OCI-LY7 (cell line): ENCODE measurements around the gene UBE2C.

Experiments used
- EZH2phosphoT487 ChIP-seq: fragments of 200-600 bp; sonication (generic); IDR thresholded peaks from 2 replicates; pipeline ENCODE4 v1.6.1; 2018; ENCODE audit warnings: low read depth, borderline replicate concordance, mild to moderate bottlenecking, mixed run types, antibody characterized with exemption, low read length, moderate library complexity, mixed read lengths
- TF ChIP-seq, protein P1 (sequence below): fragments of 200-600 bp; sonication (generic); conservative IDR thresholded peaks from 2 replicates; pipeline ENCODE4 v1.5.1; 2014; ENCODE audit warnings: mild to moderate bottlenecking, antibody characterized with exemption, low read length, moderate library complexity, mixed read lengths

DNA sequence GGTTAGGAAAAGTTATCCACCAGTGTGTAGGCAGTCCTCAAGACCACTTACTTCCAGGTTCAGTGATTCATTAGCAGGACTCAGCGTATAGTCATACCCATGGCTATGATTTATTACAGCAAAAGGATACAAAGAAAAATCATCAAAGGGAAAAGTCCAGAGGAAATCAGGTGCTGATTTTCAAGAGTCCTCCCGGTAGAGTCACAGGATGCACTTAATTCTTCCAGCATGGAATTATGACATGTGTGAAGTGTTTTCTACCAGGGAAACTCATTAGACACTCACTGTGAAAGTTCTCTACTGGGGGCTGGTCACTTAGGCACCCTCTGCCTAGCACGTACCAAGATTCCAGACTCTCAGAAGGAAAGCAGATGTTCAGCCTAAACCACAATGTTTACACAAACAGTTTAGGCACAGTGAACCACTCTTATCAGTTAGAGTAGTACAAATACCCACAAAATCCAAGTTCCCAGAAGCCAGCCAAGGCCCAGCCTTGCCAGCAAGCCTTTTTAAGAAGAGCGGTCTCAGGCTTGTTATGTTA is 31.0 kb upstream of the UBE2C start:
- TF ChIP-seq, protein P1, sequence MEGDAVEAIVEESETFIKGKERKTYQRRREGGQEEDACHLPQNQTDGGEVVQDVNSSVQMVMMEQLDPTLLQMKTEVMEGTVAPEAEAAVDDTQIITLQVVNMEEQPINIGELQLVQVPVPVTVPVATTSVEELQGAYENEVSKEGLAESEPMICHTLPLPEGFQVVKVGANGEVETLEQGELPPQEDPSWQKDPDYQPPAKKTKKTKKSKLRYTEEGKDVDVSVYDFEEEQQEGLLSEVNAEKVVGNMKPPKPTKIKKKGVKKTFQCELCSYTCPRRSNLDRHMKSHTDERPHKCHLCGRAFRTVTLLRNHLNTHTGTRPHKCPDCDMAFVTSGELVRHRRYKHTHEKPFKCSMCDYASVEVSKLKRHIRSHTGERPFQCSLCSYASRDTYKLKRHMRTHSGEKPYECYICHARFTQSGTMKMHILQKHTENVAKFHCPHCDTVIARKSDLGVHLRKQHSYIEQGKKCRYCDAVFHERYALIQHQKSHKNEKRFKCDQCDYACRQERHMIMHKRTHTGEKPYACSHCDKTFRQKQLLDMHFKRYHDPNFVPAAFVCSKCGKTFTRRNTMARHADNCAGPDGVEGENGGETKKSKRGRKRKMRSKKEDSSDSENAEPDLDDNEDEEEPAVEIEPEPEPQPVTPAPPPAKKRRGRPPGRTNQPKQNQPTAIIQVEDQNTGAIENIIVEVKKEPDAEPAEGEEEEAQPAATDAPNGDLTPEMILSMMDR, result no peak
- no peak for TF ChIP-seq EZH2phosphoT487
